ENCODE data around the gene RCAN2. TPM values are rescaled to one million over a fixed set of nuclear protein-coding genes. Genes with fewer than 3 reads are reported as not detected.

Gene RCAN2
- total RNA-seq, 4 donors from 2014 or later = 46.9 to 289 (median 171) TPM

DNA sequence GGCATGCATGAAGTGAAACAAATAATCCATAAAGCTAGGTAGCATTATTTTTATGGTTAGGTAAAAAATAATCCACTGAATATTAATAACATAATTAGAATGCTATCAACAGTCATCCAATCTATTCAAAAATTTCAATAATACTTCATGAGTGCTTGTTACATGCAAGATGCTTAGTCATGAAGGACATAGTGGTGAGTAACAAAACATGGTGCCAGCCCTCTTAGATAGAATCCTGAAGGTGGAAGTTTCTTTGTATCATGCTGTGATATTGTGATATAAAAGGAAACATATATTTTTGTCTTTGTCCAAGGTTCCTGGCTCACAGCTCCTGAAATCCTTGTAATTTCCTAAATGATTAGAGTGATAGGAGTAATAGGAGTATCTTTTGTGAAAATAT lies 14.9 kb downstream of the RCAN2 start:
- ATAC-seq = no peak
- H3K36me3 ChIP-seq = peaks cover 0 to 4% of the 10 kb centered on the region in 2 donors
- H3K4me3 ChIP-seq = no peak overlapping the region
- H3K27ac ChIP-seq = no peak overlapping the region
- TF ChIP-seq POLR2AphosphoS5 (IDR thresholded peaks at IDR 0.05) (no peak), EP300 (IDR thresholded peaks at IDR 0.05) (no peak), POLR2A (IDR thresholded peaks at IDR 0.05) (no peak)
- TF ChIP-seq, protein P1, sequence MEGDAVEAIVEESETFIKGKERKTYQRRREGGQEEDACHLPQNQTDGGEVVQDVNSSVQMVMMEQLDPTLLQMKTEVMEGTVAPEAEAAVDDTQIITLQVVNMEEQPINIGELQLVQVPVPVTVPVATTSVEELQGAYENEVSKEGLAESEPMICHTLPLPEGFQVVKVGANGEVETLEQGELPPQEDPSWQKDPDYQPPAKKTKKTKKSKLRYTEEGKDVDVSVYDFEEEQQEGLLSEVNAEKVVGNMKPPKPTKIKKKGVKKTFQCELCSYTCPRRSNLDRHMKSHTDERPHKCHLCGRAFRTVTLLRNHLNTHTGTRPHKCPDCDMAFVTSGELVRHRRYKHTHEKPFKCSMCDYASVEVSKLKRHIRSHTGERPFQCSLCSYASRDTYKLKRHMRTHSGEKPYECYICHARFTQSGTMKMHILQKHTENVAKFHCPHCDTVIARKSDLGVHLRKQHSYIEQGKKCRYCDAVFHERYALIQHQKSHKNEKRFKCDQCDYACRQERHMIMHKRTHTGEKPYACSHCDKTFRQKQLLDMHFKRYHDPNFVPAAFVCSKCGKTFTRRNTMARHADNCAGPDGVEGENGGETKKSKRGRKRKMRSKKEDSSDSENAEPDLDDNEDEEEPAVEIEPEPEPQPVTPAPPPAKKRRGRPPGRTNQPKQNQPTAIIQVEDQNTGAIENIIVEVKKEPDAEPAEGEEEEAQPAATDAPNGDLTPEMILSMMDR (IDR thresholded peaks at IDR 0.05) = no peak
- H3K27me3 ChIP-seq = no peaks in the 10 kb centered on the region
- H3K4me1 ChIP-seq = peaks cover 0 to 28% (median 0%) of the 10 kb centered on the region in 3 donors
- no peaks in the 10 kb centered on the region for H3K9me3 ChIP-seq

DNA sequence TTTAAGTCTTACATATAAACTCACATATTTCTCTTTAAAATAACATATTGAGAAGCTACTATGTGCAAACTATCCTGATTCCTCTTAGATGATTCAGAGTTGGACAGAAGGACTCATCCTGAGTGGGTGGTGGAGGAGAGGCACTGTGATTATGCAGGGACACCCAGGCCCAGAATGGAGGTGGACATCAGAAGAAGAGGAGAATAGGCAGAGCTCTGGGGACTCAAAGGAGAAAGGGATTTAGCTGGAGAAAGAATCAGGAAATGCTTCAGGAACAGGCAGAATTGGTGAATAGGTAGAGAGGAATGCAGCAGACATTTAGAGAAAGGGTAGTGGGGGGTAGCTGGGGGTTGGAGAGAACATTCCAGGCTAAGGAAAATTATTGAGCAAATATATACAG lies 17.4 kb downstream of the RCAN2 start:
- H3K4me1 ChIP-seq = peaks cover 0 to 38% (median 3%) of the 10 kb centered on the region in 3 donors
- H3K27me3 ChIP-seq = no peaks in the 10 kb centered on the region
- TF ChIP-seq POLR2A (IDR thresholded peaks at IDR 0.05) (no peak), EP300 (IDR thresholded peaks at IDR 0.05) (no peak), POLR2AphosphoS5 (IDR thresholded peaks at IDR 0.05) (no peak)
- TF ChIP-seq, protein P1 (IDR thresholded peaks at IDR 0.05) = no peak
- no peak overlapping the region for H3K27ac ChIP-seq
- no peak overlapping the region for H3K4me3 ChIP-seq
- no peaks in the 10 kb centered on the region for H3K36me3 ChIP-seq
- no peak for ATAC-seq
- H3K9me3 ChIP-seq = no peaks in the 10 kb centered on the region

DNA sequence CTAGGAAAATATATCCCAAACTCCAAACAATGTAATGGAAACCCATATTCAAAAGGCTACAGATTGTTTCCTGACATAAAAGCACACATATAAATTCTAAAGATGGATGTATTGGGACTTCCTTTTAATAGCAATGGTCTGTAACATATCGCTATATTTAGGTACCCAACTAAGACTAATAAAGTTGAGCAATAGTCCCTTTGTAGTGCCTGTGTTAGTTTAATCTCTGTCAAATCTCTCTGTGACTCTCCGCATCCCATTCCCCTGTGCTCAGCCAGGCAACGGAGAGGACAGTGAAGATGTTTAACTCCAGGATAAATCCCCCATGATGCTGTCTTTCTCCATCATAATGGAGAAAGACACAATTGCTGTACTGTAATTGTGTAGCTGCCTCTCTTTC lies 19.0 kb downstream of the RCAN2 start:
- ATAC-seq = no peak
- no peaks in the 10 kb centered on the region for H3K27me3 ChIP-seq
- TF ChIP-seq EP300 (IDR thresholded peaks at IDR 0.05) (no peak), POLR2AphosphoS5 (IDR thresholded peaks at IDR 0.05) (no peak), POLR2A (IDR thresholded peaks at IDR 0.05) (no peak)
- TF ChIP-seq, protein P1 (IDR thresholded peaks at IDR 0.05) = no peak
- no peak overlapping the region for H3K4me3 ChIP-seq
- H3K9me3 ChIP-seq = no peaks in the 10 kb centered on the region
- peaks cover 0 to 32% (median 3%) of the 10 kb centered on the region in 3 donors for H3K4me1 ChIP-seq
- H3K36me3 ChIP-seq = no peaks in the 10 kb centered on the region
- 89 to 92% methylated on average over 3 of the region's 3 CpGs for WGBS, 2 donors (ENCODE audit: low coverage in 1 of 2)
- H3K27ac ChIP-seq = no peak overlapping the region

DNA sequence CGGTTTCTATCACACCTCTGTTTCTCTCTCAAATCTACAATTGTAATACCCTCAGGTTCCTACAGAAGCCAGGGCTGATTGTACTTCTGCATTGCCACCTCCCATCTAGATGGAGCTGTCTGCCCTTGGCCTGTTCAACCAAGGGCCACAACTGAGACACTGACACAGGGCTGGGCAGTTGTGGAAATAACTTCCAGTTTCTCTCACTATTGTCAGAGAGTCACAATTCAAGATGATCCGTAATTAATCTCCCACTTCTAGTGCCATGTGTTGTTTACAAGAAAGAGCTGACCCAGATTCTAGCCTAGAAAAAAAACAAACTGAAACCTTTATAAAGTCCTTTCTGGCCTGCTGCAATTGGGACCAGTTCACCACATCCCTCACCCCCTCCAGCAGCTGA lies 22.2 kb downstream of the RCAN2 start:
- Histone ChIP-seq H3K27me3 (no peaks in the 10 kb centered on the region), H3K9me3 (no peaks in the 10 kb centered on the region), H3K36me3 (no peaks in the 10 kb centered on the region), H3K4me1 (peaks cover 3 to 56% (median 9%) of the 10 kb centered on the region in 3 donors), H3K4me3 (no peak overlapping the region), H3K27ac (peak overlapping the region in 2 of 4 donors; percentile 21 to 31)
- no peak for ATAC-seq
- TF ChIP-seq POLR2AphosphoS5 (IDR thresholded peaks at IDR 0.05) (no peak), POLR2A (IDR thresholded peaks at IDR 0.05) (no peak), EP300 (IDR thresholded peaks at IDR 0.05) (no peak)
- TF ChIP-seq, protein P1 (IDR thresholded peaks at IDR 0.05) = no peak
- WGBS, 2 donors (ENCODE audit: low coverage in 1 of 2) = 31 to 42% methylated on average over 2 of the region's 2 CpGs

DNA sequence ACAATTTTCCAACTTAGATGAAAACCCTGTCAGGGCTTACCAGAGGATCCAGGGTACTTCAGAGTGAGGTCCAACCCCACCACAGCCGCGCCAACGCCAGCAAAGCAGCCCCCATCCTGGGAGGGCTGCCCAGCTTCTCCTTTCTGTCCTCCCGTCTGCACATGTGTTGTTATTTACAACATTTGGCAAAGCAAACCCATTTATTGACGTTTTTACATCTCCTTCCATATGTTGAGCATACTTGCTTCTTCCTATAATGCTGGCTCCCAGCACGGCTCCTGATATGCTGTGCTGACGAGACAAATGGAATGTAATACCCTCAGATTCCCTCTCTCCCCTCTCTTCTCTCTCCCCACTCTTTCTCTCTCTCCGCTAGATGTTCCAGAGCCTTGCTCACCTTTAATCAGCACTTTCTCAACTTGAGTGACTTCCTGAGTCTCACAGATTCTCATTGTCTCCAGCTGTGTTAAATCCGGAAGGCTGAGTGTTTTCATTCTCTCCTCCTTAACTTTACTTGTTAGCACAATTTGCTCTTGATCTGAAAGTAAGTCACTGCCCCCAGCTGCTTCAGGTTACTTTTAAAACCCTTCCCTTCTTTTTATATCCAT lies 22.7 kb downstream of the RCAN2 start:
- H3K4me1 ChIP-seq = peaks cover 3 to 52% (median 9%) of the 10 kb centered on the region in 3 donors
- ATAC-seq = no peak
- H3K9me3 ChIP-seq = no peaks in the 10 kb centered on the region
- H3K27ac ChIP-seq = peak overlapping the region in 1 of 4 donors; percentile 21
- no peaks in the 10 kb centered on the region for H3K36me3 ChIP-seq
- TF ChIP-seq, protein P1 (IDR thresholded peaks at IDR 0.05) = no peak
- TF ChIP-seq EP300 (IDR thresholded peaks at IDR 0.05) (no peak), POLR2A (IDR thresholded peaks at IDR 0.05) (no peak), POLR2AphosphoS5 (IDR thresholded peaks at IDR 0.05) (no peak)
- WGBS, 2 donors (ENCODE audit: low coverage in 1 of 2) = 70 to 71% methylated on average over 8 to 9 of the region's 9 CpGs
- H3K27me3 ChIP-seq = no peaks in the 10 kb centered on the region
- H3K4me3 ChIP-seq = no peak overlapping the region

All from gastroesophageal sphincter (tissue), 4 donors.